ENCODE results near the gene SLC7A8.
A peak's percentile ranks its signal among the peaks of the same experiment; 100 is the strongest.

The SLC7A8 gene

DNA sequence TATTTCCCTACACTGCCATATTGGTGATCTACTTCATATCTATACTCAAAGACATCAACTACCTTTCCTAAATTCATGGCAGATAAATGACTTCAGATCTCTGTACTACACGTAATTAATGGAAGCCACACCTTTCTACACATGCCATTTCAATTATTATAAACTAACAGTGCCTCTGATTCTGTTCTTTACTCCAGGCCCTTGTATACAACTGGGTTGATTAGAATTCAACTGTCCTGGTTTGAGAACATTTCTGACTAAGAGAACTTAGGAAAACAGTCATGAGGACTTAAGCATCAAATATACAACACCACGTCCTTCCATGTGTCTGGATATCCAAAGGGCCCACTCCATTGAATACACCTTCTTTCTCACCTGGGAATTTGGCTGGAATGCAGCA lies 90.4 kb downstream of the SLC7A8 start:
- FAIRE-seq = no peak

DNA sequence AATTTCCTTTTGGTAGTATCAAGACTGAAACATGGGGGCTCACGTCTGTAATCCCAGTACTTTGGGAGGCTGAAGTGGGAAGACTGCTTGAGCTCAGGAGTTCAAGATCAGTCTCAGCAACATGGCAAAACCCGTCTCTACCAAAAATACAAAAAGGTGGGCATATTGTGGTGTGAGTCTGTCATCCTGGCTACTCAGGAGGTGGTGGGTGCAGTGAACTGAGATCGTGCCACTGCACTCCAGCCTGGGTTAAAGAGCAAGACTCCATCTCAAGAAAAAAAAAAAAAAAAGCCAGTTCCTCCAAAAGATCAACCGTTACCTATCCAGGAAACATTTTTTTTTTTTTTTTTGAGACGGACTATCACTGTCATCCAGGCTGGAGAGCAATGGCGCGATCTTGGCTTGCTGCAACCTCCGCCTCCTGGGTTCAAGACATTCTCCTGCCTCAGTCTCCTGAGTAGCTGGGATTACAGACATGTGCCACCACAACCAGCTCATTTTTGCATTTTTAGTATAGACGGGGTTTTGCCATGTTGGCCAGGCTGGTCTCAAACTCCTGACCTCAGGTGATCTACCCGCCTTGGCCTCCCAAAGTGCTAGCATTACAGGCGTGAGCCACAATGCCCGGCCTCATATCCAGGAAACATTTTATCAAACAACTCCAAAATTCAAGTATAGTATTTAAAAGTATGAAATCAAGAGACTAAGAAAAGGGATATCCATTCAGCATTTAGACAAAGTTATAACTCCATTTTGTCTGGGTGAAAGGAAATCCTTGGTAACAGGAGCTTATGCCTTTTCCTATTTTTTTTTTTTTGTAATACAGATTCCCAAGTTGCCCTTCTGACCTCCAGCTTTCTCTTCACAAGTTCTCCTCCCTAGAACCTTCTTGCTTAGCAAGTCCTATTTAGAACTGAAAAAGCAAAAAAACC lies 91.9 kb downstream of the SLC7A8 start:
- FAIRE-seq = no peak

GRCh38 chr14:23090254-23090636 lies 93.2 kb downstream of the SLC7A8 start:
- no peak for FAIRE-seq

GRCh38 chr14:23089498-23090253 lies 93.8 kb downstream of the SLC7A8 start:
- no peak for FAIRE-seq

DNA sequence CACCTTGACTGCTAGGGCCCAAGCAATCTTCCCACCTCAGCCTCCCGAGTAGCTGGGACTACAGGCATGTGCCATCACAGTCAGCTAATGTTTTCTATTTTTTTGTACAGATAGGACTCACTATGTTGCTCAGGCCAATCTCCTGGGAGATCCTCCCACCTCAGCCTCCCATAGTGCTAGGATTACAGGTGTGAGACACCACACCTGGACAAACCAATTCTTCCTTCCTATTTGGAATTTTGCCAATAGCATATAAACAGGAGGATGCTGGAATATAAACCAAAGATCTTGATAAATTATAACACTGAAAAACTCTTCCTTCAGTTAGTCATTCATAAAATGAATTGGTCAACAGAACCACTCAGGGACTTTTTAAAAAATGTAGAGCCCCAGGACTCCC lies 96.9 kb downstream of the SLC7A8 start:
- no peak for FAIRE-seq

DNA sequence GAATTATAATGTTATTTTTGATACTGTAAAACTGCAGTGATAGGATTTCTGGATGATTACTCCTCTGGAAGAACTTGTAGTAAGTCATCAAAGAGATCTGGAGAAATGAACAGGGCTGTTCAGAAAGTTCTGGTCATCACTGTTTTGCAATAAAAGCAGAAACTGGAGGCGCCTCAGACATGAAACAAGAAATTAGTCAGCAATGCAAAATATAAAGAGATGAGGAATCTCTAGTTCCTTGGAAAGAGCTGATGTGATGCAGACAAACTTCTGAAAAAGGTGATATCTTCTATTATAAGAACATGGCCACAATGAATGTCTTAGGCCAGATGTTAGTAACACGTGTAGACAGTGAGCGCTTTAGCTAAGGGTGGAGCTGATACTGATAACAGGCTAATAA lies 98.0 kb downstream of the SLC7A8 start:
- no peak for FAIRE-seq

- no peak for FAIRE-seq
Measured at GRCh38 chr14:23080474-23080873, 103.0 kb downstream of the SLC7A8 start.

DNA sequence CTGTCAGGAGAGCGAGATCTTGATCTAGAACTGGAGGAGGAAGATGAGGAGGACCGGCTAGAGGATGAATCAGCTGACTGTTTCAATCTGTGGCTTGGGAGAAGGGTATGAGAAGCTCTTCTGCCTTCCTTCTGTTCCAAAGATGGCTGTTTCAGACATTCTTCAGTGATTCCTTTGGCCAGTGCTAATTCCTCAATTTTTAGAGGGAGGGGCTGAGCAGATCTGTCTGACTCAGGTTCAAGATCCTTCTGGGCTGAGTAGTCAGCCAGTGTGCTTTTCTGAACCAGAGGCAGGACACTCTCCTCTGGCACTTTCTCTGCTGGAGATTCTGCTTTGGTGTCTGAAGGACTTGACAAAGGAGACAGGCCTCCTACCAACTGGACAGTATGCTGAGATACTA lies 103.7 kb downstream of the SLC7A8 start:
- no peak for FAIRE-seq

- FAIRE-seq = no peak
Measured at GRCh38 chr14:23078692-23079116, 104.8 kb downstream of the SLC7A8 start.

DNA sequence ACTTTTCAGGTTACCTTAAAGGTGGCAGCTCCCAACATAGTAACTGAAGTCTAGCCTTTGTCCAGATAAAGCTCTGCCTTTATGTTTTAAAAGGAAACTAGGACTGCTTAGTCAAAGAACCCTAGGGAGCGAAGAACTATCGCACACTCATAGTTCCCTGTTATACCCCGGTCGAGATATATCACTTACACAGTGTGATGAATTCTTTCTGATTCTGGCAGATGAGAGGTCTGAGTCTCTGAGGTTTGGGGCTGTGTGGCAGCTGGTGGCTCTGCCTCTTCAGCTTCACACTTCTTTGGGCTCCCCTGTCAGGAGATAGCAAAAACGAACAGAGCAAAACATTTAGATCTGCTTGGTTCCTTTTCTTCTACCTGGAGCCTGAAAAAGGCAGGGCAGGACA lies 105.5 kb downstream of the SLC7A8 start:
- no peak for FAIRE-seq

DNA sequence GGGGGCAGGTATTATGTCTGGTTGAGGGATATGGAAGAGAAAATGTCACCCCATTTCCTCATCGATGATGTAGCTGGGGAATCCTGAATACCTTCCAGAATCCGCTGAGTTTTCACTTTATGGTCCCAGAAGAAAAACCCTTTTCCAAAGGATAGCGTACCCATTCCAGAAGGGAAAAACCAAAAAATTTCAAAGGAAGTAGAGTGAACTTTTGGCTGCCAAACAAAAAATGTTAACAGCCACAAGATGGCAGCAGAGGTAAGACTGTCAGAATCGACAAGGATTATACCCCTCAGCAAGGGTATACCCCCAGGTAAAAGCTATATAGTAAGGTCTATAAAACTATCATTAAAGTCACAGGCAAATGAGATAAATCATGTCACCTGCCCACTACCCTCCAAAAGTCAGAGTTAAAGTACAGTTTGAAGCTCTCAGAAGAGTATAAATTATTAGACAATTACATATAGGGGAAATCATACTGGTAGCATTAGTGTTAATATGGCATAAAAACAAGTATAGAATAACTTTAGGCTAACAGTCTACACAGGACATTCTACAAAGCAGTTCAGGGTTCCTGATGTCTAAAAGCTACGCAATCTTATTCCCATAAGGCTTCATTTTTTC lies 106.6 kb downstream of the SLC7A8 start:
- FAIRE-seq = peak; percentile 40
